Upper lobe of left lung (tissue), 4 donors: Measurements from ENCODE around the gene ARHGDIA.

Experiments
- EP300 ChIP-seq, 4 donors: sonication (generic); formaldehyde crosslinking; IDR thresholded peaks; one replicate each; pipeline ENCODE4 v1.5.1; 2017; ENCODE audit warnings: antibody characterized with exemption in 4 of 4, control low read depth in 2 of 4
- POLR2A ChIP-seq, 4 donors: fragments of 450-650 bp; IDR thresholded peaks; one replicate each; pipeline ENCODE4 v1.5.1; 2016 to 2017; ENCODE audit warnings: antibody characterized with exemption in 4 of 4, mild to moderate bottlenecking in 2 of 4
- POLR2AphosphoS5 ChIP-seq, 2 donors: sonication (generic); formaldehyde crosslinking; IDR thresholded peaks; one replicate each; pipeline ENCODE4 v1.5.1; 2017; ENCODE audit warnings: antibody characterized with exemption in 2 of 2
- TF ChIP-seq, protein P1 (sequence below), 6 experiments: fragments of 450-650 bp in 4 of 6; fragments of 200-600 bp in 2 of 6; sonication (generic) in 2 of 6; IDR thresholded peaks; one replicate each; pipeline ENCODE4 v1.5.1; 2016 to 2019; ENCODE audit warnings: antibody characterized with exemption in 6 of 6

DNA sequence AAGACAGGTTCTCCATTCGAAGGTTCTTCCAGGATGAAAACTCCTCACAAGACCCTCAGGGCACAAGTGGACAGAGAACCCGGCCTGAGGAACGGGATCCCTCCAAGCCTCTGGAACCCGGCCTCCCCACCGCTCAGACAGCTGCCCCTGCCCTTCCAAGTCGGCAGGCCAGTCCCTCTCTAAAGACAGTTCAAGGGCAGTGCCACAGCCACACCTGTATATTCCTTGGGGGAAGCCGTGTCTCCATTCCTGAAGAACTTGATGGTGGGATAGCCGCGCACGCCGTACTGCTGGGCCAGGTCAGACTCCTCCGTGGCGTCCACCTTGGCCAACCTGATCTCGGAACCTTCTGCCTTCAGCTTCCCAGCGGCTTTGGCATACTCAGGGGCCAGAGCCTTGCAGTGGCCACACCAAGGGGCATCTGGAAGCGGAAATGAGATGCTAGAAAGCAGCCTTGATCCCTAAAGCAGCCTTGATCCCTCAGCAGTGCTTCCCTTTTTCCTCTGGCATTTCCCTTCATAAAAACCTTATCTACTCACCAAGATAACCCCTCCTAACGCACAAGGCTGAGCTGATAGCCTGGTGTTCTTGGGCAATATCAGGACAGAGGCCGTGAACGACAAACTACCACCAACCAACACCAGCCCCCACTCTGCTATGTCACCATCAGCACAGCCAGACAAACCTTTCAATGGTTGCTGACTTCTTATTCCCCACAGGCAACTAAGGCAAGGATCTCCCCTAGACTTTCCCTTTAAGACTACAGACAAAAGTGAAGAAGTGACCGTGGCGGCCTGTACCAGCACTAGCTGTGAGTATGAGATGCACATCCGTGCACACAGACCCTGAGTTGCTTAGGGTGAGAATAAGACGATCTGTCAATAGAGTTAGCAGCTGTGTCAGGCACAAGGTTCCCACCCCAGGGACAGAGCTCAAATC is 11.9 kb downstream of the ARHGDIA start:
- TF ChIP-seq, protein P1, sequence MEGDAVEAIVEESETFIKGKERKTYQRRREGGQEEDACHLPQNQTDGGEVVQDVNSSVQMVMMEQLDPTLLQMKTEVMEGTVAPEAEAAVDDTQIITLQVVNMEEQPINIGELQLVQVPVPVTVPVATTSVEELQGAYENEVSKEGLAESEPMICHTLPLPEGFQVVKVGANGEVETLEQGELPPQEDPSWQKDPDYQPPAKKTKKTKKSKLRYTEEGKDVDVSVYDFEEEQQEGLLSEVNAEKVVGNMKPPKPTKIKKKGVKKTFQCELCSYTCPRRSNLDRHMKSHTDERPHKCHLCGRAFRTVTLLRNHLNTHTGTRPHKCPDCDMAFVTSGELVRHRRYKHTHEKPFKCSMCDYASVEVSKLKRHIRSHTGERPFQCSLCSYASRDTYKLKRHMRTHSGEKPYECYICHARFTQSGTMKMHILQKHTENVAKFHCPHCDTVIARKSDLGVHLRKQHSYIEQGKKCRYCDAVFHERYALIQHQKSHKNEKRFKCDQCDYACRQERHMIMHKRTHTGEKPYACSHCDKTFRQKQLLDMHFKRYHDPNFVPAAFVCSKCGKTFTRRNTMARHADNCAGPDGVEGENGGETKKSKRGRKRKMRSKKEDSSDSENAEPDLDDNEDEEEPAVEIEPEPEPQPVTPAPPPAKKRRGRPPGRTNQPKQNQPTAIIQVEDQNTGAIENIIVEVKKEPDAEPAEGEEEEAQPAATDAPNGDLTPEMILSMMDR (IDR thresholded peaks at IDR 0.05), result no peak
- TF ChIP-seq EP300 (IDR thresholded peaks at IDR 0.05) (no peak), POLR2AphosphoS5 (IDR thresholded peaks at IDR 0.05) (no peak), POLR2A (IDR thresholded peaks at IDR 0.05) (no peak)
